Gastrocnemius medialis (tissue), 4 donors: ENCODE results near the gene DDI2.

ENCODE experiments used
- POLR2A ChIP-seq, 2 donors: fragments of 450-650 bp; IDR thresholded peaks; one replicate each; pipeline ENCODE4 v1.6.1; 2017; ENCODE audit warnings: antibody characterized with exemption in 2 of 2, mild to moderate bottlenecking in 2 of 2, moderate library complexity in 2 of 2
- TF ChIP-seq, protein P1 (sequence below), 5 experiments: fragments of 450-650 bp in 3 of 5; fragments of 200-600 bp in 2 of 5; sonication (generic) in 2 of 5; IDR thresholded peaks in 4 of 5; conservative IDR thresholded peaks in 1 of 5; 1 replicate in 4 of 5; 2 replicates in 1 of 5; pipeline ENCODE4 v1.5.1; 2016 to 2019; ENCODE audit warnings: antibody characterized with exemption in 5 of 5, mild to moderate bottlenecking in 3 of 5, moderate library complexity in 3 of 5

DNA sequence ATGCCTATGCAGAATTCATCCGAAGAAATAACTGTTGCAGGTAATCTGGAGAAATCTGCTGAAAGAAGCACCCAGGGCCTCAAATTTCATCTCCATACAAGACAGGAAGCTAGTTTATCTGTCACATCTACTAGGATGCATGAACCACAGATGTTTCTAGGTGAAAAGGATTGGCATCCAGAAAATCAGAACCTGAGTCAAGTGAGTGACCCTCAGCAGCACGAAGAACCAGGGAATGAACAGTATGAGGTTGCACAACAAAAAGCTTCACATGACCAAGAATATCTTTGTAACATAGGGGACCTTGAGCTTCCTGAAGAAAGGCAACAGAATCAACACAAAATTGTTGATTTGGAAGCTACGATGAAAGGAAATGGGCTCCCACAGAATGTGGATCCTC, 42.9 kb downstream of the DDI2 start:
- TF ChIP-seq, protein P1, sequence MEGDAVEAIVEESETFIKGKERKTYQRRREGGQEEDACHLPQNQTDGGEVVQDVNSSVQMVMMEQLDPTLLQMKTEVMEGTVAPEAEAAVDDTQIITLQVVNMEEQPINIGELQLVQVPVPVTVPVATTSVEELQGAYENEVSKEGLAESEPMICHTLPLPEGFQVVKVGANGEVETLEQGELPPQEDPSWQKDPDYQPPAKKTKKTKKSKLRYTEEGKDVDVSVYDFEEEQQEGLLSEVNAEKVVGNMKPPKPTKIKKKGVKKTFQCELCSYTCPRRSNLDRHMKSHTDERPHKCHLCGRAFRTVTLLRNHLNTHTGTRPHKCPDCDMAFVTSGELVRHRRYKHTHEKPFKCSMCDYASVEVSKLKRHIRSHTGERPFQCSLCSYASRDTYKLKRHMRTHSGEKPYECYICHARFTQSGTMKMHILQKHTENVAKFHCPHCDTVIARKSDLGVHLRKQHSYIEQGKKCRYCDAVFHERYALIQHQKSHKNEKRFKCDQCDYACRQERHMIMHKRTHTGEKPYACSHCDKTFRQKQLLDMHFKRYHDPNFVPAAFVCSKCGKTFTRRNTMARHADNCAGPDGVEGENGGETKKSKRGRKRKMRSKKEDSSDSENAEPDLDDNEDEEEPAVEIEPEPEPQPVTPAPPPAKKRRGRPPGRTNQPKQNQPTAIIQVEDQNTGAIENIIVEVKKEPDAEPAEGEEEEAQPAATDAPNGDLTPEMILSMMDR (IDR thresholded peaks at IDR 0.05 in 4 of 5, conservative IDR thresholded peaks at IDR 0.05 in 1 of 5): no peak
- no peak for TF ChIP-seq POLR2A (IDR thresholded peaks at IDR 0.05)
